Erythroblast (primary cell): ENCODE data around the gene FAM131B.

Experiments
- GATA1 ChIP-seq: IDR thresholded peaks from 2 replicates; pipeline ENCODE4 v1.6.1; 2011; ENCODE audit warnings: low read depth, mild to moderate bottlenecking, control low read depth, low read length, moderate library complexity
- POLR2A ChIP-seq: IDR thresholded peaks from 2 replicates; pipeline ENCODE4 v1.6.1; 2011; ENCODE audit warnings: mild to moderate bottlenecking, low read length

DNA sequence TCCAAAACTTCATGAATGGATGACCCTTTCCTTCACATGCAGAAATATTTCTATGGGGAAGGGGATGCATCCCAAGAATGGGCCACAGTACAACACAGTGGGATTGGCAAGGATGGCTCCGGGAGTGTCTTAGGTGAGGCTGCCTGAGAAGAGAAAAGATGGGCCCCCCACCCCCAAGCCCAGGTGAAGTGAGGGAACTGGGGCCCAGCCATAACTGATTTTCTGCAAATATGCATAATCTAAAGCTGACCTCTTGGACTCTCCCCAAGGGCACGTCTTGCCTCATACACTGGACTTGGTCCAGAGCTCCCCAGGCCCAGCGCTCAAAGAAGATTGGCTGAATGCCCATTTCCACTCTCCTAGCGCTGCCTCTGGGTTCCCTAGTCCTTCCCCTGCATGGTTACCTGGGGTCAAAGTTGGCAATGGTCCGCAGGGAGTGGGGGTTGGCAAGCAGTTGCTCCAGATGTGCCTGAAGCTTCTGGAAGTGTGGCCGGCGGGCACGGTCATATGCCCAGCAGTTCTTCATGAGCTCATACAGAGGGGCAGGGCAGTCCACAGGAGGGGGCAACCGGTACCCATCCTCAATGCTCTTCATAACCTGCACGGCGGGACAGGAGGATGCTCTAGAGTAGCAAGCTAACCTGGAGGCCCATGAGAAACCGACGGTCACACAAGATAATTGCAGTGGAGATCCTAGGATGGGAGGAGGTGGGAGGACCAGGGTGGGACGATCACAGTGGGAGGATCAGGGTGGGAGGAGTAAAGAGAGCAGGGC lies 30.9 kb upstream of the FAM131B start:
- TF ChIP-seq POLR2A: no peak
- TF ChIP-seq GATA1: no peak
